RWPE2 (cell line): ENCODE measurements around the gene LHFPL2.

Experiments used
- ATAC-seq: fragments of 200-7000 bp; cut with Tn5 transposase; 3 replicates; pipeline ENCODE4 v1.9.1; 2021; ENCODE audit warnings: low read depth
- DNase-seq: peaks from one replicate; pipeline ENCODE4 v3.0.0-alpha.2; 2020; ENCODE audit warnings: low spot score
- H3K27ac ChIP-seq: fragments of 450-650 bp; 2 replicates; pipeline ENCODE4 v1.5.1; 2017; ENCODE audit warnings: mild to moderate bottlenecking; ENCODE audit not compliant: poor library complexity, severe bottlenecking
- H3K27me3 ChIP-seq: fragments of 250-450 bp; sonication (Bioruptor Pico); 2 replicates; pipeline ENCODE4 v1.5.1; 2021; ENCODE audit warnings: mild to moderate bottlenecking, moderate library complexity; ENCODE audit not compliant: insufficient read depth, poor library complexity, severe bottlenecking
- H3K36me3 ChIP-seq: fragments of 250-450 bp; sonication (Bioruptor Pico); 2 replicates; pipeline ENCODE4 v1.5.1; 2020; ENCODE audit warnings: low read depth, mild to moderate bottlenecking, moderate library complexity
- H3K4me1 ChIP-seq: fragments of 250-450 bp; sonication (Bioruptor Pico); 2 replicates; pipeline ENCODE4 v1.5.1; 2021; ENCODE audit warnings: mild to moderate bottlenecking, moderate library complexity; ENCODE audit not compliant: insufficient read depth, poor library complexity, severe bottlenecking
- H3K4me3 ChIP-seq: fragments of 250-450 bp; sonication (Bioruptor Pico); 2 replicates; pipeline ENCODE4 v1.5.1; 2021; ENCODE audit warnings: mild to moderate bottlenecking, moderate library complexity; ENCODE audit not compliant: severe bottlenecking
- H3K9me3 ChIP-seq: fragments of 250-450 bp; sonication (Bioruptor Pico); 2 replicates; pipeline ENCODE4 v1.5.1; 2021; ENCODE audit warnings: mild to moderate bottlenecking, moderate library complexity; ENCODE audit not compliant: severe bottlenecking
- CTCF ChIP-seq: fragments of 450-650 bp; IDR thresholded peaks from one replicate; pipeline ENCODE4 v1.5.1; 2017; ENCODE audit warnings: mild to moderate bottlenecking, moderate library complexity; ENCODE audit not compliant: poor library complexity, severe bottlenecking

LHFPL2 gene

DNA sequence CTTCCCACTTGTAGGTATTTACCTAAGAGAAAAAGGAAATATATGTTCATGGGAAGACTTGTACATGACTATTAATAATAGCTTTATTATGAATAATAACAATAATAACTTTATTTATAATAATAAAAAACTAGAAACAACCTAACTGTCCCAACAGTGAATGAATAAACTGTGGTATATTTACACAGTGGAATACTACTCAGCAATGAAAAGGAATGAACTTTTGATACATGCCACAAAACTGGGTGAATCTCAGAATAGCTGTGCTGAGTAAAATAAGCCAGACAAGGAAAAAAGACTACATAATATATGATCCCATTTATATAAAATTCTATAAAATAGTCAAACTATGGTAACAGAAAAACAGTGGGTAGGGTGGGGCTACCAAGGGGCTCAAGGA, 199.5 kb downstream of the LHFPL2 start:
- TF ChIP-seq CTCF = no peak
- H3K4me3 ChIP-seq = no peak overlapping the region

DNA sequence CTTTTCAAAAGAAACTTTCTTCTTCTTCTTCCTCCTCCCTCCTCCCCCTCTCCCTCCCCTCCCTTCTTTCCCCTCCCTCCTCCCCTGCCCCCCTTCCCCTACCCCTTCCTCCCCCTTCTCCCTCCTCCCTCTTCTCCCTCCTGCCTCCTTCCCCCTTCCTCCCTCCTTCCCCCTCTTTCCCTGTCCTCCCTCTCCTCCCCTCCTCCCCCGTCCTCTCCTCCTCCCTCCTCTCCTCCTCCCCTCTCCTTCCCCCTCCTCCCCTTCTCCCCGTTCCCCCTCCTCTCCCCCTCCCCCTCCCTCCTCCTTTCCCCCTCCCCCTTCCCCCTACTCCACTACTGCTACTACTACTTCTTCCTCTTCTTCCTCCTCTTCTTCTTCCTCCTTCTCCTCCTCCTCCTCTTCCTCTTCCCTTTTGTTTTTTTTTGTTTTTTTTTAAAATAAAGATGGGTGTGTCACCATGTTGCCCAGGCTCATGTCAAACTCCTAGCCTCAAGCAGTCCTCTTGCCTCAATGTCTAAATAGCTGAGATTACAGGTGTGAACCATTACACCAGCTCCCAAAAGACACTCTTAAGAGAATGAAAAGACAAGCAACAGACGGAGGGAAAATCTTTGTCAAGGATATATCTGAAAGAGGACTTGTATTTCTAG, 200.7 kb downstream of the LHFPL2 start:
- ATAC-seq (no peak), DNase-seq (no peak)
- no peaks in the 10 kb centered on the region for H3K9me3 ChIP-seq
- TF ChIP-seq CTCF = no peak
- no peaks in the 10 kb centered on the region for H3K27me3 ChIP-seq
- H3K4me3 ChIP-seq = no peak overlapping the region
- H3K27ac ChIP-seq = no peak overlapping the region
- no peaks in the 10 kb centered on the region for H3K4me1 ChIP-seq
- H3K36me3 ChIP-seq = no peaks in the 10 kb centered on the region

More for the DNA sequence above, 199.5 kb downstream of the LHFPL2 start:
- DNase-seq (no peak), ATAC-seq (no peak)
- Histone ChIP-seq H3K36me3 (no peaks in the 10 kb centered on the region), H3K27me3 (no peaks in the 10 kb centered on the region), H3K4me1 (no peaks in the 10 kb centered on the region), H3K27ac (no peak overlapping the region), H3K9me3 (no peaks in the 10 kb centered on the region)
